Measurements from ENCODE around the gene LAMC3. TPM values are rescaled to one million over a fixed set of nuclear protein-coding genes. Genes with fewer than 3 reads are reported as not detected.

Gene LAMC3
- total and polyA plus RNA-seq, 2 donors from 2014 or later: 13.4 to 13.8 TPM

- Histone ChIP-seq H3K36me3 (ENCODE audit: control insufficient read depth in 2 of 3, insufficient read depth in 3 of 3, low read length in 3 of 3) (no peaks in the 10 kb centered on the region), H3K27ac (ENCODE audit: low read depth in 2 of 2, low read length in 2 of 2) (peak overlapping the region; percentile 43 to 77), H3K4me1 (ENCODE audit: control insufficient read depth in 2 of 3, insufficient read depth in 2 of 3, low read depth in 1 of 3, low read length in 3 of 3) (peaks cover 0 to 4% (median 0%) of the 10 kb centered on the region in 3 donors), H3K4me3 (ENCODE audit: low read length in 3 of 3) (no peak overlapping the region), H3K9me3 (ENCODE audit: control insufficient read depth in 2 of 3, insufficient read depth in 1 of 3, low read length in 3 of 3) (no peaks in the 10 kb centered on the region), H3K9ac (ENCODE audit: low read length in 3 of 3) (no peak overlapping the region), H3K27me3 (ENCODE audit: control insufficient read depth, insufficient read depth, low read length) (no peaks in the 10 kb centered on the region)
- TF ChIP-seq, protein P1, sequence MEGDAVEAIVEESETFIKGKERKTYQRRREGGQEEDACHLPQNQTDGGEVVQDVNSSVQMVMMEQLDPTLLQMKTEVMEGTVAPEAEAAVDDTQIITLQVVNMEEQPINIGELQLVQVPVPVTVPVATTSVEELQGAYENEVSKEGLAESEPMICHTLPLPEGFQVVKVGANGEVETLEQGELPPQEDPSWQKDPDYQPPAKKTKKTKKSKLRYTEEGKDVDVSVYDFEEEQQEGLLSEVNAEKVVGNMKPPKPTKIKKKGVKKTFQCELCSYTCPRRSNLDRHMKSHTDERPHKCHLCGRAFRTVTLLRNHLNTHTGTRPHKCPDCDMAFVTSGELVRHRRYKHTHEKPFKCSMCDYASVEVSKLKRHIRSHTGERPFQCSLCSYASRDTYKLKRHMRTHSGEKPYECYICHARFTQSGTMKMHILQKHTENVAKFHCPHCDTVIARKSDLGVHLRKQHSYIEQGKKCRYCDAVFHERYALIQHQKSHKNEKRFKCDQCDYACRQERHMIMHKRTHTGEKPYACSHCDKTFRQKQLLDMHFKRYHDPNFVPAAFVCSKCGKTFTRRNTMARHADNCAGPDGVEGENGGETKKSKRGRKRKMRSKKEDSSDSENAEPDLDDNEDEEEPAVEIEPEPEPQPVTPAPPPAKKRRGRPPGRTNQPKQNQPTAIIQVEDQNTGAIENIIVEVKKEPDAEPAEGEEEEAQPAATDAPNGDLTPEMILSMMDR (IDR thresholded peaks at IDR 0.05; ENCODE audit: borderline replicate concordance, extremely low read depth, insufficient read depth): no peak
- DNase-seq (peak in 2 of 5 donors; percentile 44 to 53), FAIRE-seq (no peak)
- intact Hi-C loops (cut with DNase I): no loop called here
These were observed 3.0 kb downstream of the LAMC3 start for GRCh38 chr9:131012023-131012334.

DNA sequence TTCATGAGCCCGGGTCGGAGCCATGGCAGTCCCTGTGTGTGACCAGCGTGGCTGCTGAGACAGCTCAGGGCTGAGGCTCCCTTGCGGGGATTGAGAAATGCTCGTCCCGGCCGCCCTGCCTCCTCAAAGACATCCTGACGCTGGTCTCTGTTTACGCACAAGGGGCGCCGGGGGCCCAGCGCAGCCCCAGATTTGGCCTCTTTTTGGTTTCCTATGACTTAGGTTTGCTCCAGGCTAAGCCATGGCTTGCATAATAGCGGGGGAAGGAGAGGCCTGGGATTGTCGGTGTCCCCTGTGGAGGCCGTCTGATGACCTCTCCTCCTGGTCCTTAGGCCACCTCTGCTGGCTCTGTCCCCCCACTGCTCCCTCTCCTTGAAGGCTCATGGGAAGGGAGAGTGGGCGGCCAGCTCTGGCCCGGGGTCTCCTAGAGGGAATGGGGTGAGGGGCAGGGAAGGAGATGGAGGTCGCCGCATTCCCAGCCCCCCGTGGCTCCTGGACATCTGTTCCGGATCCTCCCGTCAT, 3.5 kb downstream of the LAMC3 start:
- H3K9ac ChIP-seq (ENCODE audit: low read length in 3 of 3): no peak overlapping the region
- H3K36me3 ChIP-seq (ENCODE audit: control insufficient read depth in 2 of 3, insufficient read depth in 3 of 3, low read length in 3 of 3): no peaks in the 10 kb centered on the region
- peak in 3 of 5 donors; percentile 18 to 91 (median 53) for DNase-seq
- no peaks in the 10 kb centered on the region for H3K9me3 ChIP-seq (ENCODE audit: control insufficient read depth in 2 of 3, insufficient read depth in 1 of 3, low read length in 3 of 3)
- FAIRE-seq: no peak
- TF ChIP-seq, protein P1 (IDR thresholded peaks at IDR 0.05; ENCODE audit: borderline replicate concordance, extremely low read depth, insufficient read depth): no peak
- intact Hi-C loops (cut with DNase I): no loop called here
- H3K27me3 ChIP-seq (ENCODE audit: control insufficient read depth, insufficient read depth, low read length): no peaks in the 10 kb centered on the region
- H3K4me1 ChIP-seq (ENCODE audit: control insufficient read depth in 2 of 3, insufficient read depth in 2 of 3, low read depth in 1 of 3, low read length in 3 of 3): peaks cover 0 to 4% (median 0%) of the 10 kb centered on the region in 3 donors
- peak overlapping the region; percentile 43 to 77 for H3K27ac ChIP-seq (ENCODE audit: low read depth in 2 of 2, low read length in 2 of 2)
- no peak overlapping the region for H3K4me3 ChIP-seq (ENCODE audit: low read length in 3 of 3)

DNA sequence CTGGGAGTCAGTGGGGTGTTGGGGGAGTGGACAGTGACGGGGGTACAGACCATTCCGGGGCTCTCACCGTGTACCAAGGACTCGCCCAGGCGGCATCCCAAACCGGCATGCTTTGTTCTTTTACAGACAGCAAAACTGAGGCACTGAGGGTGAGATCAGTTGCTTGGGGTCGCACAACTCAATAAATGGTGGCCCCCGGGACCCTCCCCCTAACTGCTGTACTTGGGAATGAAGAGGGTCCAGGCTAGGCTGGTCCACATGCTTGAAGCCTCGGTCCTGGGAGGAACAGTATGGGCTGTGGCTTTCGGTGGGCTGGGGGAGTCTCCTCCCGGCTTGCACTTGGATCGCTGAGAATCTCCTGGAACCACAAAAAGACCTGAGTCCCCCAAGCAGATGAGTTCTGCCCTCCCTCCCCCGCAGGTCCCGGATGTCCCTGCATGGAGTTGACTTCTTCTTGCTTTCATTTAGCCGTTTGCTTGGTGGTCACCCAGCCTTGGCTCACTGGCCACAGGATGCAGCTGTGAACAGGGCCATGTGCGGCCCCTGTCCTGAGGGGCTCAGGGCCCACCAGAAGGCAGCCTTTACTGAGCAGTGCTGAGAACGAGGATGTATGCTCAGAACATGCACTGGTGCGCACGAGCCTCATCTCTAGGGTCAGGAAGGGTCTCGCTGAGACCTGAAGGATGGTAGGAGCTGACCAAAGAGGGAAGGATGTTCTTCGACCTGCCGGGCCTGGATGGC, 4.2 kb downstream of the LAMC3 start:
- Histone ChIP-seq H3K4me3 (ENCODE audit: low read length in 3 of 3) (no peak overlapping the region), H3K27me3 (ENCODE audit: control insufficient read depth, insufficient read depth, low read length) (no peaks in the 10 kb centered on the region), H3K27ac (ENCODE audit: low read depth in 2 of 2, low read length in 2 of 2) (peak overlapping the region; percentile 13 to 77), H3K36me3 (ENCODE audit: control insufficient read depth in 2 of 3, insufficient read depth in 3 of 3, low read length in 3 of 3) (no peaks in the 10 kb centered on the region), H3K9me3 (ENCODE audit: control insufficient read depth in 2 of 3, insufficient read depth in 1 of 3, low read length in 3 of 3) (no peaks in the 10 kb centered on the region), H3K9ac (ENCODE audit: low read length in 3 of 3) (no peak overlapping the region), H3K4me1 (ENCODE audit: control insufficient read depth in 2 of 3, insufficient read depth in 2 of 3, low read depth in 1 of 3, low read length in 3 of 3) (peaks cover 0 to 4% (median 0%) of the 10 kb centered on the region in 3 donors)
- FAIRE-seq (no peak), DNase-seq (peak in 3 of 5 donors; percentile 16 to 51 (median 35))
- TF ChIP-seq, protein P1 (IDR thresholded peaks at IDR 0.05; ENCODE audit: borderline replicate concordance, extremely low read depth, insufficient read depth): no peak
- intact Hi-C loops (cut with DNase I): no loop called here

Measured in kidney (tissue), 14 donors.